Fibroblast of villous mesenchyme (primary cell): ENCODE measurements around the gene RREB1. TPM values are rescaled to one million over a fixed set of nuclear protein-coding genes. Genes with fewer than 3 reads are reported as not detected.

ENCODE experiments used
- DNase-seq: peaks from one replicate; pipeline ENCODE4 v3.0.0-alpha.2; 2010; ENCODE audit warnings: low read depth
- H3K4me3 ChIP-seq: 2 replicates; pipeline ENCODE4 v1.5.1; 2011; ENCODE audit warnings: low read depth, mild to moderate bottlenecking, low read length
- total RNA-seq: library from RNA; depleted of rRNA; stranded (reverse); fragments of >200 nt; gene quantifications from 2 replicates; pipeline ENCODE4 v1.2.3, GENCODE V29; 2012
- TF ChIP-seq, protein P1 (sequence below): IDR thresholded peaks from 2 replicates; pipeline ENCODE4 v1.5.1; 2012; ENCODE audit warnings: low read depth, mild to moderate bottlenecking, low read length; ENCODE audit not compliant: insufficient read depth

The RREB1 gene
- total RNA-seq, 1 donor: 26.3 TPM

DNA sequence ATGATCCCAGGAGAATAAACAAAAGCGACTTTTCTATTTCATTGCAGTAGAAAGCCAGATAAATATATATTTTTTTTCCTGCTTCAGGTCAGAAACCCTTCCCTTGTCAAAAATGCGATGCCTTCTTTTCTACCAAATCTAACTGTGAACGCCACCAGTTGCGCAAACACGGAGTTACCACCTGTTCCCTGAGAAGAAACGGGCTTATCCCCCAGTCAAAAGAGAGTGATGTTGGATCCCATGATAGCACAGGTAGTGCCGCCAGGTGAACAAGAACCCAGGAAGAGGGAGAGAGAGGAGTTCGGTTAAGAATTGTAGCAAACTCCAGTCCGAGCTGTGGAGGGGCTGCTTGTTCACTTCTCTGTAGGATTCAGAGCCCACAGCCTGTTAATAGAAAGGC, 132.6 kb downstream of the RREB1 start:
- H3K4me3 ChIP-seq: no peak overlapping the region
- no peak for DNase-seq
- TF ChIP-seq, protein P1, sequence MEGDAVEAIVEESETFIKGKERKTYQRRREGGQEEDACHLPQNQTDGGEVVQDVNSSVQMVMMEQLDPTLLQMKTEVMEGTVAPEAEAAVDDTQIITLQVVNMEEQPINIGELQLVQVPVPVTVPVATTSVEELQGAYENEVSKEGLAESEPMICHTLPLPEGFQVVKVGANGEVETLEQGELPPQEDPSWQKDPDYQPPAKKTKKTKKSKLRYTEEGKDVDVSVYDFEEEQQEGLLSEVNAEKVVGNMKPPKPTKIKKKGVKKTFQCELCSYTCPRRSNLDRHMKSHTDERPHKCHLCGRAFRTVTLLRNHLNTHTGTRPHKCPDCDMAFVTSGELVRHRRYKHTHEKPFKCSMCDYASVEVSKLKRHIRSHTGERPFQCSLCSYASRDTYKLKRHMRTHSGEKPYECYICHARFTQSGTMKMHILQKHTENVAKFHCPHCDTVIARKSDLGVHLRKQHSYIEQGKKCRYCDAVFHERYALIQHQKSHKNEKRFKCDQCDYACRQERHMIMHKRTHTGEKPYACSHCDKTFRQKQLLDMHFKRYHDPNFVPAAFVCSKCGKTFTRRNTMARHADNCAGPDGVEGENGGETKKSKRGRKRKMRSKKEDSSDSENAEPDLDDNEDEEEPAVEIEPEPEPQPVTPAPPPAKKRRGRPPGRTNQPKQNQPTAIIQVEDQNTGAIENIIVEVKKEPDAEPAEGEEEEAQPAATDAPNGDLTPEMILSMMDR: no peak

DNA sequence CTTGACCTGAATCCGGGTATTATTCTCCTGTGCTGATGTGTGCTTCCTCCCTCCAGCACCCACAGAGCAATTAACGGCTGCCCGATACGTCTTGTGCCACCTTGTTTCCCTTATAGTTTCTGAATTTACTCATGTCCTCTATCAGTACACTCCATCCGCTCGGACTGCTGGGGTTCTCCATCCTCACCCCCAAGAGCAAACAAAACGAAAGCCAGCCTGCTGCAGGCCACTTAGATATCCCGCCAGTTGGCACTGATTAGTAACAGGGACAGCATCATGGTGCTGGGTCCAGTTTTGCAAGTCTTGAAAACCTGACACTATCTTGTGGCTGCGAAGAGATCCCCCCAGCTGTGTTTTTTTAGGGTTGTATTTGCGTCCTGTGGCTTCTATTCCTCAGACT, 133.4 kb downstream of the RREB1 start:
- no peak for DNase-seq
- TF ChIP-seq, protein P1: no peak

GRCh38 chr6:7241709-7242645, 134.2 kb downstream of the RREB1 start:
- no peak overlapping the region for H3K4me3 ChIP-seq
- TF ChIP-seq, protein P1: no peak
- DNase-seq: peak; percentile 16

More for the DNA sequence above, 133.4 kb downstream of the RREB1 start:
- H3K4me3 ChIP-seq: no peak overlapping the region

DNA sequence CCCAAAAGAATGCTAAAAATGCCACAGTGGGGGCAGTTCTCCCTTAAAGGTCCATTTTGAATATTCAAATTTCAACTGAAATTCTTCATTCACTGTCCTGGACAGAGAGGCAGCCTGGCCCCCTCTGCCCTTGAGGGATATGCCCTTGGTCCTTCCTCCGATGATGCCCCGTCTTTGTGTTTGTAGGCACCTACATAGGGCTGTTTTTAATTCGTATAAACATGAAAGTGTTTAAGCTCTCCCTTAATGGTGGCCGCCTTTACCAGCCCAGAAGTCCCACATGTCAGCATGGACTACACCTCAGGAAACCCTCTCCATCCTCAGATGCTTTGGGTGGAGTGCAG, 135.0 kb downstream of the RREB1 start:
- DNase-seq: no peak
- no peak overlapping the region for H3K4me3 ChIP-seq
- TF ChIP-seq, protein P1: no peak

DNA sequence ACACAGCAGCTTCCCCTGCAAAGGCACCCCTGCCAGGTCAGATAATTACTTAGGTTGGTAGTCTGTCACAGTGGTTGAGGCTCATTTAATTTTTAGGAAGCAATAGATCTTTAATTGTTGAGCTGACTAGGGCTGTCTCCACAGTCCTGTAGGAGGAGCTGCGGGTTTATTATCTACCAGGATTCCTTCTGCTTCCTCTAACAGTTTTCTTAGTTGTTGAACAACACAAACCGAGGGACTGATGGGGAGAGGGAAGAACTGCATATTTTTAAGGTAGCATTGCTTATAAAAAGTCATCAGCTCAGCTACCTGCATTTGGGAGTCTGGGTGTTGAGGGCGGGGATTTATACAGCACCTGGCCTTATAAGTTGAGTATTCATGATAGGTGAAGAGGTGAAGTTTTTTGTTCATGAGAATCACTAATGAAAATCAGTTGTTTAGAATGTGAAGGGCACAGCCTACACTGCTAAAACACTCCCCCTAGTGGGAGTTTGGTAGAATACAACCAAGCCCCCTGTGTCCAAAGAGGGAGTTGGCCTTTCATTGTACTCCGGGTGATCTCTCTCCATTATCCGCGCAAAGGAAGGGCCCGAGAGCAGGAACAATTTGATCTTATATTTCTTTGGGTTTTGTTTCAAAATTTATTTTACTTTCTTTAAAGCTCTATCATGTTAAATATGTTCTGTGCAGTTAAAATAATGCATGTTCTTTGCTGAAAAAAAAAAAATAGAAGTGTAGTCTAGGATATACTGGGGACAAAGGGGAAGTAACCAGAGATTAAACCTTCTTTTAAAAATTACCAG, 135.6 kb downstream of the RREB1 start:
- DNase-seq: peak; percentile 69

DNA sequence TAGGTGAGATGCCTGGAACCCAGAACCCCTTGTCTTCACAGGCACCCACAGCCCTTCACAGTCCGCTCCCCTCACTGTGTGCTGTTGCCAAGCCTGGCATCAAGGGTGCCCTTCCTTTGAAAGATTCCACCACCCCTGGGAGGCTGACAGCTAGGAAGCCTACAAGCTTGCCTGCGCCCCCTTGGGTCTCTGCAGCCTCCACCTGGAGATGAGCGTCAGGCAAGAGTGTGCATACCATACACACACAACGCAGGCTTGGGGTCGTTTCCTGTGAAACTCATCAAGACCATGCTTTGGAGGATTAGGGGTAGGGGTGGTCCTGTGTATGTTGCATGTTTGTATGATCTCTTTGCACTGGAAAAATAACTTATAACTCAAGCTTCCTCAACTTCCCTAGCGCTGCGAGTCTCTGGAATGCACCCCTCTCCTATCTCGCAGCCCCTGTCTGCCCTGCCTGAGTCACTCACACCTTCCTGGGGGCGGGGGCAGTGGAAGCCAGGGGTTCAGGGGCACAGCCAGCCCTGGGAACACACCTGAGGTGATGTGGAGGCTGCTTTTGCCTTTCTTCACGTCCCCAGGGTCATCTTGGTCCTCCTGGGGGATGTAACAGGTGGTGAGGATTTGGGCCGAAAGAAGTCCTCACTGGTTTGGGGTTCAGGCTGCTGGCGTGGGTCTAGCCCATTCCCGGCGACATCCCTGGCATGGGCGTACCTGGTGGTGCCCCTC, 138.1 kb downstream of the RREB1 start:
- DNase-seq: no peak
- TF ChIP-seq, protein P1: no peak
- H3K4me3 ChIP-seq: no peak overlapping the region

More for the DNA sequence above, 135.6 kb downstream of the RREB1 start:
- TF ChIP-seq, protein P1: peak; percentile 93
- H3K4me3 ChIP-seq: no peak overlapping the region
